Measurements from ENCODE around the gene DNAJC17.

DNAJC17 gene

GRCh38 chr15:40737048-40737447, 70.2 kb downstream of the DNAJC17 start:
- DNase-seq (ENCODE audit: low read depth in 2 of 2) = no peak

GRCh38 chr15:40736575-40736974, 70.7 kb downstream of the DNAJC17 start:
- no peak for DNase-seq (ENCODE audit: low read depth in 2 of 2)

GRCh38 chr15:40731034-40731433, 76.2 kb downstream of the DNAJC17 start:
- no peak for DNase-seq (ENCODE audit: low read depth in 2 of 2)

- no peak for DNase-seq (ENCODE audit: low read depth in 2 of 2)
Observed at GRCh38 chr15:40723919-40724318, 83.4 kb downstream of the DNAJC17 start.

- DNase-seq (ENCODE audit: low read depth in 2 of 2) = no peak
Observed at GRCh38 chr15:40722934-40723333, 84.3 kb downstream of the DNAJC17 start.

- no peak for DNase-seq (ENCODE audit: low read depth in 2 of 2)
Observed at GRCh38 chr15:40722354-40722753, 84.9 kb downstream of the DNAJC17 start.

GRCh38 chr15:40721701-40722100, 85.6 kb downstream of the DNAJC17 start:
- DNase-seq (ENCODE audit: low read depth in 2 of 2) = no peak

GRCh38 chr15:40716165-40716564, 91.1 kb downstream of the DNAJC17 start:
- DNase-seq (ENCODE audit: low read depth in 2 of 2) = no peak
